Stomach (tissue), 4 donors: ENCODE results near the gene RFX4.

Experiments
- CTCF ChIP-seq, 7 experiments: fragments of 450-650 bp in 4 of 7; fragments of 200-600 bp in 3 of 7; sonication (generic) in 3 of 7; IDR thresholded peaks; one replicate each; pipeline ENCODE4 v1.5.1; 2016 to 2019; ENCODE audit warnings: antibody characterized with exemption in 7 of 7, control low read depth in 2 of 7, mild to moderate bottlenecking in 1 of 7
- POLR2A ChIP-seq, 4 donors: fragments of 450-650 bp; IDR thresholded peaks; one replicate each; pipeline ENCODE4 v1.6.1; 2016; ENCODE audit warnings: antibody characterized with exemption in 4 of 4, control low read depth in 2 of 4, mild to moderate bottlenecking in 1 of 4, moderate library complexity in 1 of 4
- POLR2AphosphoS5 ChIP-seq, 3 donors: sonication (generic); formaldehyde crosslinking; IDR thresholded peaks; one replicate each; pipeline ENCODE4 v1.6.1; 2016; ENCODE audit warnings: antibody characterized with exemption in 3 of 3

GRCh38 chr12:106582641-106583230 is at the start of gene RFX4:
- no peak for TF ChIP-seq CTCF (IDR thresholded peaks at IDR 0.05)
- no peak for TF ChIP-seq POLR2AphosphoS5 (IDR thresholded peaks at IDR 0.05)
- TF ChIP-seq POLR2A (IDR thresholded peaks at IDR 0.05): no peak
